GM23338 (cell line): ENCODE data around the gene MAN1C1. TPM values are rescaled to one million over a fixed set of nuclear protein-coding genes. Genes with fewer than 3 reads are reported as not detected.
A peak's percentile ranks its signal among the peaks of the same experiment; 100 is the strongest.
"Not testable (repeated sequence)": the region's sequence is repeated elsewhere in the genome, so short reads cannot be mapped to it uniquely, and the experiment has no call there.

Experiments
- ATAC-seq: fragments of 200-7000 bp; cut with Tn5 transposase; 3 replicates; pipeline ENCODE4 v1.9.1; 2020
- DNase-seq: peaks from one replicate; pipeline ENCODE4 v3.0.0-alpha.2; 2015; ENCODE audit warnings: low spot score
- H2AFZ ChIP-seq: fragments of 200-600 bp; sonication (generic); 2 replicates; pipeline ENCODE4 v1.8.0; 2016; ENCODE audit warnings: antibody characterized with exemption, mild to moderate bottlenecking, moderate library complexity
- H3F3A ChIP-seq: fragments of 200-600 bp; sonication (generic); replicated peaks from 2 replicates; pipeline ENCODE4 v1.8.0; 2017; ENCODE audit warnings: antibody characterized with exemption, mixed run types, low read depth
- H3K27ac ChIP-seq: fragments of 200-600 bp; sonication (generic); 2 replicates; pipeline ENCODE4 v1.6.1; 2016; ENCODE audit warnings: low read depth
- H3K27me3 ChIP-seq: fragments of 200-600 bp; sonication (generic); 2 replicates; pipeline ENCODE4 v1.8.0; 2016; ENCODE audit warnings: mild to moderate bottlenecking, mixed run types, moderate library complexity; ENCODE audit not compliant: insufficient read depth
- H3K36me3 ChIP-seq: fragments of 200-600 bp; sonication (generic); 2 replicates; pipeline ENCODE4 v1.8.0; 2016; ENCODE audit warnings: mild to moderate bottlenecking; ENCODE audit not compliant: insufficient read depth
- H3K4me1 ChIP-seq: fragments of 200-600 bp; sonication (generic); 2 replicates; pipeline ENCODE4 v1.8.0; 2016; ENCODE audit warnings: mild to moderate bottlenecking, moderate library complexity; ENCODE audit not compliant: insufficient read depth
- H3K4me2 ChIP-seq: fragments of 200-600 bp; sonication (generic); 2 replicates; pipeline ENCODE4 v1.7.1; 2017; ENCODE audit warnings: mixed run types
- H3K4me3 ChIP-seq: fragments of 200-600 bp; sonication (generic); 2 replicates; pipeline ENCODE4 v1.6.1; 2016; ENCODE audit warnings: mixed run types
- H3K79me2 ChIP-seq: fragments of 200-600 bp; sonication (generic); replicated peaks from 2 replicates; pipeline ENCODE4 v1.8.0; 2017; ENCODE audit warnings: mild to moderate bottlenecking; ENCODE audit not compliant: insufficient read depth
- H3K9me2 ChIP-seq: fragments of 200-600 bp; sonication (generic); 2 replicates; pipeline ENCODE4 v1.8.0; 2017; ENCODE audit not compliant: insufficient read depth
- H4K20me1 ChIP-seq: fragments of 200-600 bp; sonication (generic); replicated peaks from 2 replicates; pipeline ENCODE4 v1.8.0; 2017; ENCODE audit warnings: mild to moderate bottlenecking; ENCODE audit not compliant: insufficient read depth
- H3K27ac Mint-ChIP-seq: 2 replicates; pipeline ENCODE4 v1.8.0; 2020; ENCODE audit warnings: inconsistent platforms, mild to moderate bottlenecking, moderate library complexity, mixed read lengths
- H3K27me3 Mint-ChIP-seq: 3 replicates; pipeline ENCODE4 v1.8.0; 2022; ENCODE audit warnings: low read depth, mild to moderate bottlenecking, moderate library complexity, mixed read lengths, inconsistent platforms; ENCODE audit not compliant: insufficient read depth, poor library complexity
- H3K36me3 Mint-ChIP-seq: 3 replicates; pipeline ENCODE4 v1.8.0; 2021; ENCODE audit warnings: low read depth, mild to moderate bottlenecking, inconsistent platforms, moderate library complexity, mixed read lengths
- H3K4me1 Mint-ChIP-seq: 3 replicates; pipeline ENCODE4 v1.8.0; 2020; ENCODE audit warnings: mild to moderate bottlenecking, inconsistent platforms, mixed read lengths
- H3K4me3 Mint-ChIP-seq: 3 replicates; pipeline ENCODE4 v1.8.0; 2021; ENCODE audit warnings: moderate library complexity, mild to moderate bottlenecking, inconsistent platforms, mixed read lengths
- H3K9me3 Mint-ChIP-seq: 3 replicates; pipeline ENCODE4 v1.8.0; 2020; ENCODE audit warnings: moderate library complexity, mild to moderate bottlenecking, inconsistent platforms, mixed read lengths
- CREB1 ChIP-seq: fragments of 250-450 bp; sonication (Bioruptor Pico); IDR thresholded peaks from 2 replicates; pipeline ENCODE4 v1.5.0; 2020; ENCODE audit warnings: low read depth, mild to moderate bottlenecking, moderate library complexity
- CTCF ChIP-seq, 2 experiments: fragments of 200-600 bp in 1 of 2; sonication (generic) in 1 of 2; conservative IDR thresholded peaks; 2 replicates each; pipeline versions ENCODE4 v1.5.1 to v1.6.1; 2016 to 2017; ENCODE audit warnings: antibody characterized with exemption in 2 of 2, low read depth in 2 of 2, mild to moderate bottlenecking in 2 of 2, moderate library complexity in 1 of 2
- NANOG ChIP-seq: IDR thresholded peaks from 2 replicates; pipeline ENCODE4 v1.6.1; 2016; ENCODE audit warnings: antibody characterized with exemption, borderline replicate concordance
- REST ChIP-seq: IDR thresholded peaks from one replicate; pipeline ENCODE4 v1.6.1; 2018; ENCODE audit warnings: antibody characterized with exemption; ENCODE audit not compliant: unreplicated experiment
- ZNF114 ChIP-seq: fragments of 250-450 bp; sonication (Bioruptor Pico); IDR thresholded peaks from 2 replicates; pipeline ENCODE4 v1.5.0; 2020; ENCODE audit warnings: mild to moderate bottlenecking, moderate library complexity
- polyA plus RNA-seq: library from polyadenylated mRNA; unstranded; fragments of >200 nt; fragmentation: Nextera tagmentation; extraction: Ambion mirVana; gene quantifications from 2 replicates; pipeline ENCODE4 v1.2.1, GENCODE V29; 2016
- total RNA-seq: library from RNA; depleted of rRNA; stranded (reverse); fragments of >200 nt; shearing (Covaris generic); gene quantifications from 2 replicates; pipeline ENCODE4 v1.2.3, GENCODE V29; 2014

Gene MAN1C1
- total and polyA plus RNA-seq, 2 experiments from 2014 or later = 5.4 to 13.6 TPM

GRCh38 chr1:25634896-25635295 lies 18.3 kb downstream of the MAN1C1 start:
- no peak overlapping the region for H3K27ac Mint-ChIP-seq

GRCh38 chr1:25636141-25636540 lies 19.6 kb downstream of the MAN1C1 start:
- H3K9me2 ChIP-seq, H3K4me1 ChIP-seq, H3K36me3 ChIP-seq, H3K4me1 Mint-ChIP-seq, H3K27me3 ChIP-seq, H3K27me3 Mint-ChIP-seq, ATAC-seq, H3F3A ChIP-seq, DNase-seq, H3K4me2 ChIP-seq, H3K79me2 ChIP-seq, H2AFZ ChIP-seq, H4K20me1 ChIP-seq, H3K27ac Mint-ChIP-seq, H3K4me3 ChIP-seq, H3K27ac ChIP-seq, H3K4me3 Mint-ChIP-seq: not testable (repeated sequence)
- Mint-ChIP-seq H3K9me3 (peaks cover 17% of the 10 kb centered on the region), H3K36me3 (peaks cover 12% of the 10 kb centered on the region)

More at GRCh38 chr1:25634896-25635295, 18.3 kb downstream of the MAN1C1 start:
- no peak overlapping the region for H3K4me3 ChIP-seq
- no peaks in the 10 kb centered on the region for H3K4me1 Mint-ChIP-seq
- H3K27ac ChIP-seq = no peak overlapping the region
- H3K27me3 ChIP-seq = no peaks in the 10 kb centered on the region
- TF ChIP-seq CREB1 (CRISPR knock-in tag) (no peak), ZNF114 (CRISPR knock-in tag) (no peak), REST (no peak)
- no peak overlapping the region for H2AFZ ChIP-seq
- H3K4me2 ChIP-seq = no peak overlapping the region
- no peak for DNase-seq
- 0 out of 2 replicates have a peak, but pooled peaks cover 1% of the 10 kb centered on the region for H3K4me1 ChIP-seq
- 0 out of 2 replicates have a peak, but pooled peaks cover 4% of the 10 kb centered on the region for H4K20me1 ChIP-seq
- H3K36me3 Mint-ChIP-seq = peaks cover 12% of the 10 kb centered on the region
- no peak overlapping the region for H3K4me3 Mint-ChIP-seq
- no peak for ATAC-seq
- H3K36me3 ChIP-seq = no peaks in the 10 kb centered on the region
- no peaks in the 10 kb centered on the region for H3F3A ChIP-seq
- H3K79me2 ChIP-seq = no peaks in the 10 kb centered on the region; the same call in 1 of the 2 replicates
- no peaks in the 10 kb centered on the region for H3K9me2 ChIP-seq
- peaks cover 2% of the 10 kb centered on the region for H3K27me3 Mint-ChIP-seq
- H3K9me3 Mint-ChIP-seq = peaks cover 17% of the 10 kb centered on the region

- Mint-ChIP-seq H3K9me3 (peaks cover 12% of the 10 kb centered on the region), H3K4me1 (peaks cover 7% of the 10 kb centered on the region), H3K27me3 (peaks cover 1% of the 10 kb centered on the region), H3K27ac (no peak overlapping the region), H3K36me3 (peaks cover 10% of the 10 kb centered on the region), H3K4me3 (no peak overlapping the region)
- no peak overlapping the region for H3K4me2 ChIP-seq
- no peak overlapping the region for H3K4me3 ChIP-seq
- no peak overlapping the region for H2AFZ ChIP-seq
- H4K20me1 ChIP-seq = no peaks in the 10 kb centered on the region; the same call in 1 of the 2 replicates
- H3K4me1 ChIP-seq = peaks cover 10% of the 10 kb centered on the region; the same call in 1 of the 2 replicates
- no peaks in the 10 kb centered on the region for H3K9me2 ChIP-seq
- H3K27me3 ChIP-seq = 0 out of 2 replicates have a peak, but pooled peaks cover 4% of the 10 kb centered on the region
- no peaks in the 10 kb centered on the region for H3K79me2 ChIP-seq
- DNase-seq (peak; percentile 51), ATAC-seq (peak; percentile 84)
- no peaks in the 10 kb centered on the region for H3K36me3 ChIP-seq
- H3K27ac ChIP-seq = no peak overlapping the region
- TF ChIP-seq REST = no peak
- no peak for TF ChIP-seq CTCF (conservative IDR thresholded peaks at IDR 0.05; ENCODE audit: low read depth in 2 of 2)
- no peak for TF ChIP-seq NANOG
- H3F3A ChIP-seq = no peaks in the 10 kb centered on the region
Measured at GRCh38 chr1:25640646-25641328, 24.2 kb downstream of the MAN1C1 start.
